NCI-H1436 (cell line): ENCODE results near the gene TKT.
A peak's percentile ranks its signal among the peaks of the same experiment; 100 is the strongest.
"Not testable (repeated sequence)": the region's sequence is repeated elsewhere in the genome, so short reads cannot be mapped to it uniquely, and the experiment has no call there.

Source experiments
- DNase-seq: peaks from one replicate; lab custom pipeline; 2025; lab: John Stamatoyannopoulos, UW

The TKT gene, protein sequence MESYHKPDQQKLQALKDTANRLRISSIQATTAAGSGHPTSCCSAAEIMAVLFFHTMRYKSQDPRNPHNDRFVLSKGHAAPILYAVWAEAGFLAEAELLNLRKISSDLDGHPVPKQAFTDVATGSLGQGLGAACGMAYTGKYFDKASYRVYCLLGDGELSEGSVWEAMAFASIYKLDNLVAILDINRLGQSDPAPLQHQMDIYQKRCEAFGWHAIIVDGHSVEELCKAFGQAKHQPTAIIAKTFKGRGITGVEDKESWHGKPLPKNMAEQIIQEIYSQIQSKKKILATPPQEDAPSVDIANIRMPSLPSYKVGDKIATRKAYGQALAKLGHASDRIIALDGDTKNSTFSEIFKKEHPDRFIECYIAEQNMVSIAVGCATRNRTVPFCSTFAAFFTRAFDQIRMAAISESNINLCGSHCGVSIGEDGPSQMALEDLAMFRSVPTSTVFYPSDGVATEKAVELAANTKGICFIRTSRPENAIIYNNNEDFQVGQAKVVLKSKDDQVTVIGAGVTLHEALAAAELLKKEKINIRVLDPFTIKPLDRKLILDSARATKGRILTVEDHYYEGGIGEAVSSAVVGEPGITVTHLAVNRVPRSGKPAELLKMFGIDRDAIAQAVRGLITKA

DNA sequence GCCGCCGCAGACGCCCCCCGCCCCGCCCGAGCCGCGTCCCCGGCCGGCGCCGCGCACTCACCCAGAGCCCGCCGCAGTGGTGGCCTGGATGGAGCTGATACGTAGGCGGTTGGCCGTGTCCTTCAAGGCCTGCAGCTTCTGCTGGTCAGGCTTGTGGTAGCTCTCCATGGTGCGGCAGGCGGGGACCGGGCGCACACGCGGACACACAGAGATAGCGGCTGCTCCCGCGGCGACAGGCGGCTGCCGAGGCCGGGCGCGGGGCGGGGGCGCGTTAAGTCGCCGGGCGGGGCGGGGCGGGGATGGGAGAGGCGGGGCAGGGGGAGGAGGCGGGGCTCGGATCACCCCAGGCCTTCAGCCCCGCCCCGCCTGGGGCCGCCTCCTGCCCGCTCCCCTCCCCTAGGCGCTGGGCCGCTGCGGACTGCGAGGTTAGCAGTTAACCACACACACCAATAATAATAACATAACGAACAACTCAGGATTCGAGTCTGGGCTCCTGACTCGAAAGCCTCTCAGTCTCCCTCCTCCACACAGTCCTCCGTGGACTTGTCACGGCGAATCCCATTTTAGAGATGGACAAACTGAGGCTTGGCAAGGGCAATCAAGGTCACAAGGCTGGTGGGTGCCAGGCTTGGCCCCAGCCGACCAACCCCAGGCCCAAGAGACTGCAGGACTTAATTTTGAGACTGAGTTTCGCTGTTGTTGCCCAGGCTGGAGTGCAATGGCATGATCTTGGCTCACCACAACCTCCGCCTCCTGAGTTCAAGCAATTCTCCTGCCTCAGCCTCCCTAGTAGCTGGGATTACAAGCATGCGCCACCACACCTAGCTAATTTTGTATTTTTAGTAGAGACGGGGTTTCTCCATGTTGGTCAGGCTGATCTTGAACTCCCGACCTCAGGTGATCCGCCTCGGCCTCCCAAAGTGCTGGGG is at the start of gene TKT:
TKT (minus strand) TSS at position 248 of the 929 bp plus-strand sequence; CDS start at position 168, 80 bp downstream.
- DNase-seq, result peak; percentile 53

- DNase-seq, result no peak
Observed at GRCh38 chr3:53303957-53304356, 48.1 kb upstream of the TKT start.

GRCh38 chr3:53303549-53303948 is 47.7 kb upstream of the TKT start:
- no peak for DNase-seq

DNA sequence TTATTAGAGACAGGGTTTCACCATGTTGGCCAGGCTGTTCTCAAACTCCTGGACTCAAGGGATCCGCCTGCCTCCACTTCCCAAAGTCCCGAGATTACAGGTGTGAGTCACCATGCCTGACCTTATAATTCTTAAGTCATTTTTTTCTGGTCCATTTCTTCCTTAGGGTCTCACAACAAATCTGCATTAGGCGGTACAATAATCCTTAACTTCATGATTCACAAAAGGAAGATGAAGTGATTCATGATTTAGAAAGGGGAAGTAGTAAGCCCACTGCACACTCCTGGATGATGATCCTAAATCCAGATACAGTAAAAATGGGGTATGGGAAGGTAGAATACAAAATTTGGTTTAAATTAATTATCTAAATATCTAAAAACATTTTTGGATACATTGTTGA is 45.0 kb upstream of the TKT start:
- no peak for DNase-seq

DNA sequence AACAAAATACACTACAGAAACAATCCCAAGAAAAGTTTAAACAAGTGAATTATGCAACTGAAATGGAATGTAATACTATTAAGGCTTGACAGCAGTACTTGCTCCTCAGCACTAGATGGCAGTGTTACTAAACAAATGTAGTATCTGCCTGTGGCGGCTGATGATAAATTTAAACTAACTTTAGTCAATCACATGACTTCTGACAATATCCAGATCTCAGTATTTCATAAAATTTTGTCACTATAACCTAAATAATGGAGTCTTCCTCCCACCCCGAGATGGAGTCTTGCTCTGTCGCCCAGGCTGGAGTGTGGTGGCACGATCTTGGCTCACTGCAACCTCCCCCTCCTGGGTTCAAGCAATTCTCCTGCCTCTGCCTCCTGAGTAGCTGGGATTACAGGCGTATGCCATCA is 43.8 kb upstream of the TKT start:
- peak; percentile 2 for DNase-seq

- DNase-seq, result no peak
Observed at GRCh38 chr3:53295410-53295809, 39.6 kb upstream of the TKT start.

GRCh38 chr3:53293867-53294266 is 38.0 kb upstream of the TKT start:
- DNase-seq, result no peak

DNA sequence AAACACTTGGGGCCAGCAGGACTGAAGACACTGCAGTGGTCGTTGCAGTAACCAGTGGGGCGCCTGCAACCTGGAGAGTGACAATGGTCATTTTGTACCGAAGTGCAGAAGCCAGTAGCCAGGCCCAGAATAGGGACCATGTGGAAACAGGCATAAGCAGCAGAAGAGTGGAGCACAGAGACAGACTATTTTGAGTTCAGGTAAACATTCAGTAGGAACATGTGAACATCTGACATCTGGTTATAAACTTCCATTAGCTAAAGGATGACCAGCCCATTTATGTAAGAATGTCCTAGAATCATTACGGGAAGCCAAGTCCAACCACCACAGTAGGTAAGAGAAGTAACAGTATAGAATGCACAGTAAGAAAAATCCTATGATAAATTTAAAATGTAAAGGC is 32.4 kb upstream of the TKT start:
- no peak for DNase-seq

GRCh38 chr3:53287131-53287629 is 31.4 kb upstream of the TKT start:
- no peak for DNase-seq

DNA sequence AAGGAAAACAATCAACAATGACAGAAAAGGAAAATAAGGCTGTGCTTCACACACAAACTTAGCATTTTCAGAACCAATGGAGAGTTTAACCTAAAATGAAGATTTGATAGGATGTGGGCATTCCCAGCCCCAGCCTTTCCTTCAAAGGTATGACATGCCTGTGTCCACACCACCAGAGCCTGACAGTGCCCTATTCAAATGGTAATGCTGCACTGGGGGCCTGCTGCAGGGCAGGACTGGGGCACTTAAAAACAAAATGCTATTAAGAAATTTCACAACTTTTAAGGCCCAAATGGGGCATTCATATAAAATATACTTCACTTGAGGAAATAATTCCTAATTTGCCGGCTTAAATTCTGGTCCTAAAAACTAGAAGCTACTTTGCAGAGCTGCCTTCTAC is 30.9 kb upstream of the TKT start:
- no peak for DNase-seq

DNA sequence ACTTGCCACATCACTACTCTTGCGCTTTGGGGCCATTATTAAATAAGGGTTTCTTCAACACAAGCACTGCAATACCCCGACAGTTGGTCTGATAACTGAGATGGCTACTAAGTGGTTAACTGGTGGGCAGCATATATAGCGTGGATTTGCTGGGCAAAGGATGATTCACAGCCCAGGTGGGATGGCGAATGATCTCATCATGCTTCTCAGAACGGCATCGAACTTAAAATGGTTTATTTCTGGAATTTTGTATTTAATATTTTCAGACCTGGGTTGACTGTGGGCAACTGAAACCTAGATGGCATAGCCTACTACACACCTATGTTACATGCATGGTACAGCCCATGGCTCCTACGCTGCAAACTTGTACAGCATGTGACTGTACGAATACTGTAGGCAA is 26.8 kb upstream of the TKT start:
- no peak for DNase-seq

- DNase-seq, result no peak
Observed at GRCh38 chr3:53278667-53279066, 22.8 kb upstream of the TKT start.

GRCh38 chr3:53274938-53275605 is 19.2 kb upstream of the TKT start:
- no peak for DNase-seq

DNA sequence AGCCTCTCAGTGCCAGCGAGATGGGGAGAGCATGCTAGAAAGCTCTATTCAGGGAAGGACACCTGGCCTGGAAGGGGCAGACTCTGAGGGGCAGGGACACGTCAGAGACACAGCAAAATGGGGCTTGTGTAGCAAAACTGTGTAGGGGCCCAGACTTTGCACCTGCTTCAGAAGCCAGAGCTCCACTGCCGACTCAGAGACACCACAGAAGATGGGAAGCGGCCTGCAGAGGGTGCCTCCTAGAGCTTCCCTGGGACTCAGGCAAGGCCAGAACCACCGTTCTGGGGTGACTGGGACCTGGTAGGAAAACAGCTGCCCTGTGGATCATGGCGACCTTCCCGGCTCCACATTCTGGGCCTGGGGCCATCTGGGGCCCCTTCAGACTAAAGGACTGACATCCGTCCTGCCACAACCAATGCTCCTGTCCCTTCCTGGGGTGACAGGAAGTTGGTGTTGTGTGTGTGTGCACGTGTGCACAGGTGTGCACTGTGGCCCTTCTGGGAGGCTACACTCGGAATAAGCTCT is 17.4 kb upstream of the TKT start:
- DNase-seq, result no peak

DNA sequence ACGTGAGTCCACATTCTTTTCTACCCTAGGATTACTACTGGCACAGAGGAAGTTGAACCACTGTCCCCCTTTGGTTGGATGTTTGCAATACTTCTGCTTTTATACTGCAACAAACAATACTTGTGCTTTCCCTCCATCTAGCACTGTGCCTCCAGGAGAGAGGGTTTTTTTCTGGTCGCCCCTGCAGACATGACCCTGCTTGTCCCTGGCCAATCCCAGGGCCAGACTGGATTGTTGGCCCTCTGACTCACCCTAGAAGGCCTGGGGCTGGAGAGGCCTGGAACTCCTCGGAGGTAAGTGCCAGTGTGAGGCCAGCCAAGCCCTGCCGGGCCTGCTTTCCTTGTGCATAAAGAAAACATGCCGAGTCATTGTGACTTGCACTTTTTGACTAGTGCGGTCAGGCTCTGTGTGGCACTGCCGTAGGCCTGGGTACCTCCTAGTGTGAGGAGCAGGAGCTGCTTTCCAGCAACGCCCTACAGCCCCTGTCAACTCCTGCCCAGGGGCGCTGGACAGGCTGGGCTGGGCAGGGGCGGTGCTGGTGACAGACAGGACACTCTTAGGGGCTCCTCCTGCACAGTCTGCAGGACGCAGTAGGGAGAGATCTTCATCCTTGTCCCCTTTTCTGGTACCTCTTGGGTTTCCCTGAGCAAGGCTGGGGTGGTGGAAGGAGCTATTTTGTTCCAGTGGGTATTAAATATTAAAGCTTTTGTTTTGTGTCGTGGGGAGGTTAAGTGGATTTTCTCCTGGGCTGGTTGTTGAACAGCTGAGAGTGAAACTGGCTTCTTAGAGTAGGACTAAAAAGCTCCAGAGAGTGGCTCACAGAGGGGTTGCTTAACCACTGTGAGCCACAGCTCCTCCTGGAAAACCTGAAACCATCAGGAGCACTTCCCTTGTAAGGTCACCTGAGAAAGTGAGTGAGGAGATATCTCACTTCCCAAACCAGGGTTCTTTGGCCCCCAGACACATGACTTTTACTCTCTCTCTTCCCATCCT is 14.4 kb upstream of the TKT start:
- peak; percentile 64 for DNase-seq

- not testable (repeated sequence) for DNase-seq
Observed at GRCh38 chr3:53269193-53269592, 13.4 kb upstream of the TKT start.

DNA sequence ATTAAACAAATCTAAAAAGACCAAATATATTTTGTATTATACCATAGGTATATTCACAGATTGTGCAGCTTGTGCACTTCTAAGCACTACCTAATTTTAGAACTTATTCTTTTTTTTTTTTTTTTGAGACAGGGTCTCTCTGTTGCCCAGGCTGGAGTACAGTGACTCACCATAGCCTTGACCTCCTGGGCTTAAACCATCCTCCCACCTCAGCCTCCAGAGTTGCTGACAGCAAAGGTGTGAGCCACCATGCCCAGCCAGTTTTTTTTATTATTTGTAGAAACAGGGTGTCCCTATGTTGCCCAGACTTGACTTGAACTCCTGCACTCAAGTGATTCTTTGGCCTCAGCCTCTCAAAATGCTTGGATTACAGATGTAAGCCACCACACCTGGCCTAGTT is 11.9 kb upstream of the TKT start:
- DNase-seq, result no peak

GRCh38 chr3:53264718-53265117 is 8.9 kb upstream of the TKT start:
- no peak for DNase-seq

- DNase-seq, result no peak
Observed at GRCh38 chr3:53263907-53264306, 8.1 kb upstream of the TKT start.

DNA sequence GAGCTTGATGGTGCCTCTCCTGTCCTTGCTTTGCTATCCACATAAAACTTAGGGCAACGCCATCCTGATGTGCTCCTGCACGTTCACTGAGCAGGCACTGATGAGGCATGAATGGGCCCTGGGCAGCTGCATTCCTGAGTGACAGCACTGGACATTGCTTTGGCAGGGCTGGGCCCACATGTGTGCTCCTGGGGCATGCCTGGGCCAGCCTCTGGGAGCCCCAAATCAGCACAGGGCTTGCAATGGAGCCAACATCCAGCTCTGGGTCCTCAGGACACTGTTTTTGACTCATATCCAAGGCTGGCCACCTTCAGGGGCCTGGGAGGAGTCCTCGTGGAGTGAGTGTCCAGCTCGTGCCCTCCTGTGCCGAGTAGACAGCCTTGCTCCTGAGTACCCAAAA is 5.9 kb upstream of the TKT start:
- DNase-seq, result no peak
